PC-9 (cell line): ENCODE results near the gene PTPRCAP. TPM values are rescaled to one million over a fixed set of nuclear protein-coding genes. Genes with fewer than 3 reads are reported as not detected.
A peak's percentile ranks its signal among the peaks of the same experiment; 100 is the strongest.

Source experiments
- BruUV-seq: library from RNA; stranded (reverse); fragments of 400-500 nt; replicated peaks from 2 replicates; lab custom pipeline; 2021; lab: Mats Ljungman, UMichigan
- CTCF ChIA-PET: fragments of 300-600 bp; sonication (Branson Sonifier 250); formaldehyde crosslinking; loops from one replicate; lab custom pipeline; 2022; ENCODE audit warnings: antibody characterized with exemption; lab: Charles Lee
- POLR2A ChIA-PET: fragments of 300-600 bp; sonication (Branson Sonifier 250); formaldehyde crosslinking; loops from one replicate; lab custom pipeline; 2022; ENCODE audit warnings: antibody characterized with exemption; ENCODE audit not compliant: unreplicated experiment; lab: Charles Lee
- DNase-seq, 2 experiments: peaks; one replicate each; pipeline versions ENCODE4 v3.0.0 to v3.0.0-alpha.2; 2015 to 2022; ENCODE audit warnings: mixed read lengths in 1 of 2
- H2AFZ ChIP-seq: fragments of 200-600 bp; sonication (generic); 2 replicates; pipeline ENCODE4 v1.8.1; 2017; ENCODE audit warnings: antibody characterized with exemption
- H3F3A ChIP-seq: fragments of 200-600 bp; sonication (generic); 2 replicates; pipeline ENCODE4 v1.8.1; 2017; ENCODE audit warnings: antibody characterized with exemption, mild to moderate bottlenecking, low read depth; ENCODE audit not compliant: insufficient read depth
- H3K27ac ChIP-seq: fragments of 200-600 bp; sonication (generic); 2 replicates; pipeline ENCODE4 v1.6.1; 2016; ENCODE audit warnings: mixed run types
- H3K27me3 ChIP-seq: fragments of 200-600 bp; sonication (generic); 2 replicates; pipeline ENCODE4 v1.6.1; 2016; ENCODE audit warnings: low read depth, mixed run types; ENCODE audit not compliant: insufficient read depth
- H3K36me3 ChIP-seq: fragments of 200-600 bp; sonication (generic); 2 replicates; pipeline ENCODE4 v1.6.1; 2016; ENCODE audit warnings: low read depth, mixed run types
- H3K4me1 ChIP-seq: fragments of 200-600 bp; sonication (generic); replicated peaks from 2 replicates; pipeline ENCODE4 v1.6.1; 2016; ENCODE audit warnings: mixed run types; ENCODE audit not compliant: insufficient read depth
- H3K4me2 ChIP-seq: fragments of 200-600 bp; sonication (generic); 2 replicates; pipeline ENCODE4 v1.6.1; 2017; ENCODE audit warnings: mixed run types
- H3K4me3 ChIP-seq: fragments of 200-600 bp; sonication (generic); 2 replicates; pipeline ENCODE4 v1.6.1; 2016; ENCODE audit warnings: mixed run types
- H3K79me2 ChIP-seq: fragments of 200-600 bp; sonication (generic); 2 replicates; pipeline ENCODE4 v1.6.1; 2017; ENCODE audit warnings: low read depth, mixed run types
- H3K9me2 ChIP-seq: fragments of 200-600 bp; sonication (generic); 2 replicates; pipeline ENCODE4 v1.8.1; 2017; ENCODE audit warnings: mild to moderate bottlenecking; ENCODE audit not compliant: insufficient read depth
- H3K9me3 ChIP-seq: fragments of 200-600 bp; sonication (generic); 2 replicates; pipeline ENCODE4 v1.8.1; 2016; ENCODE audit warnings: low read depth; ENCODE audit not compliant: insufficient read depth
- H4K20me1 ChIP-seq: fragments of 200-600 bp; sonication (generic); 2 replicates; pipeline ENCODE4 v1.8.1; 2017; ENCODE audit not compliant: insufficient read depth
- EZH2 ChIP-seq: fragments of 200-600 bp; sonication (generic); IDR thresholded peaks from 2 replicates; pipeline ENCODE4 v1.8.0; 2017; ENCODE audit warnings: antibody characterized with exemption, low read depth
- intact Hi-C: fragments of 100-400 bp; cut with micrococcal nuclease; formaldehyde crosslinking; loops from one replicate; pipeline ENCODE4 v1.10.0; 2022; ENCODE audit not compliant: unreplicated experiment
- total RNA-seq: library from RNA; stranded (reverse); gene quantifications from 2 replicates; pipeline ENCODE4 v1.2.3, GENCODE V29; 2021
- TF ChIP-seq, protein P1 (sequence below): fragments of 200-600 bp; sonication (generic); conservative IDR thresholded peaks from 2 replicates; pipeline ENCODE4 v1.6.1; 2017; ENCODE audit warnings: mixed run types, antibody characterized with exemption, mild to moderate bottlenecking, moderate library complexity

The PTPRCAP gene
- total RNA-seq, 1 experiment from 2014 or later, result 1.3 TPM

DNA sequence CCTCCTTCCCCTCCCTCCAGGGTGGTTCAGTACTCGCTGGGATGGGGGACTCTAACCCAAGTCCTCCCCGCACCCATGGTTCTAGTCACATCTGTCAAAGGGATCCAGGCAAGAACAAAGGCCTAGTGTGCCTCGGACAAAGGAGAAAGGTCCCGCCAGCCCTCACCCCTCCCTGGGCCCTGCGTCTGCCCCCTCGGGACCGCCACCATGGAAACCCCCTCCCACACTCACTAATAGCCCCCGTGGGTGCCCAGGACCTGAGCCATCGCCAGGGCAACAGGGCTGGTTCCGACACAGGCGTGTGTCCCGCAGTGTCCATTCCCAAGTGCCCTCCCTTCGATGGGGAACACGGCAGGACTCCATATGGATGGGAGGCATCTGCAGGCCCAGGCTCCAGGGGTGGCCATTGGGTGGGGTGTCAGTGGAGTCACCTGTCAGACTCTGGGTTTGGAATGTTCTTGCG lies 27.1 kb downstream of the PTPRCAP start:
- no TSS peak for BruUV-seq
- H3K4me2 ChIP-seq, result no peak overlapping the region
- ChIA-PET POLR2A (no interaction called here), CTCF (no interaction called here)
- H3K36me3 ChIP-seq, result no peaks in the 10 kb centered on the region
- H3K79me2 ChIP-seq, result no peaks in the 10 kb centered on the region
- no peak overlapping the region for H2AFZ ChIP-seq
- H4K20me1 ChIP-seq, result no peaks in the 10 kb centered on the region
- intact Hi-C loops, result no loop called here
- no peaks in the 10 kb centered on the region for H3K9me2 ChIP-seq
- no peaks in the 10 kb centered on the region for H3K4me1 ChIP-seq
- H3K27me3 ChIP-seq, result no peaks in the 10 kb centered on the region
- H3K4me3 ChIP-seq, result no peak overlapping the region
- no peak for DNase-seq
- no peak overlapping the region for H3K27ac ChIP-seq
- no peaks in the 10 kb centered on the region for H3K9me3 ChIP-seq
- peaks cover 15% of the 10 kb centered on the region; the same call in 1 of the 2 replicates for H3F3A ChIP-seq
- TF ChIP-seq, protein P1, sequence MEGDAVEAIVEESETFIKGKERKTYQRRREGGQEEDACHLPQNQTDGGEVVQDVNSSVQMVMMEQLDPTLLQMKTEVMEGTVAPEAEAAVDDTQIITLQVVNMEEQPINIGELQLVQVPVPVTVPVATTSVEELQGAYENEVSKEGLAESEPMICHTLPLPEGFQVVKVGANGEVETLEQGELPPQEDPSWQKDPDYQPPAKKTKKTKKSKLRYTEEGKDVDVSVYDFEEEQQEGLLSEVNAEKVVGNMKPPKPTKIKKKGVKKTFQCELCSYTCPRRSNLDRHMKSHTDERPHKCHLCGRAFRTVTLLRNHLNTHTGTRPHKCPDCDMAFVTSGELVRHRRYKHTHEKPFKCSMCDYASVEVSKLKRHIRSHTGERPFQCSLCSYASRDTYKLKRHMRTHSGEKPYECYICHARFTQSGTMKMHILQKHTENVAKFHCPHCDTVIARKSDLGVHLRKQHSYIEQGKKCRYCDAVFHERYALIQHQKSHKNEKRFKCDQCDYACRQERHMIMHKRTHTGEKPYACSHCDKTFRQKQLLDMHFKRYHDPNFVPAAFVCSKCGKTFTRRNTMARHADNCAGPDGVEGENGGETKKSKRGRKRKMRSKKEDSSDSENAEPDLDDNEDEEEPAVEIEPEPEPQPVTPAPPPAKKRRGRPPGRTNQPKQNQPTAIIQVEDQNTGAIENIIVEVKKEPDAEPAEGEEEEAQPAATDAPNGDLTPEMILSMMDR, result no peak; the same call in 1 of the 2 replicates
- TF ChIP-seq EZH2, result no peak

DNA sequence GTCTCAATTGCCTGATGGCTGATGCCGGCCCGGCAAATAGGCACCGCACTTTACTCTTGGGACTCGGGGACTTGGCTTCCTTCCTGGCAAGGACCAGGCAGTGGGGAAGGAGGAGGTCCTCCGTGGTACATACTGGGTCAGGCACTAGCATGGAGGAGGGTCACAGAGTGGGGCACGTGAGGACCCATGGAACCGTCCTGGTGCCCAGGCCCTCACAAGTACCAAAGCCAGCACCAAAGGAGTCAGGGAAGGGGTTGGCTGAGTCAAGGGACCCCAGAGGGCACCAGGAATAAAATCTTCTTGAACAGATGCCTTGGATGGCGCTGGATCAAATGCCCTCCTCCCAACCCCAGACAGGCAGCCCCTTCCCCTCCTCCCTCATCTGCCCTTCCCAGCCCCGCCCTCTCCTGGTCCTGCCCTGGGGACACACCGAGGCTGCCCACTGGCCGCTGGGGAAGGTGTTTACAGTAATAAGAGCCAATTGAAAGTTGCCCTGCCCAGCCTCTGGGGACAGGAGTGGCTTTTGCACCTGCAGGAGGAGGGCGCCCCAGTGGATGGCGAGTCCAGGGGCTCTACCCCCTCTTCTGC lies 27.6 kb downstream of the PTPRCAP start:
- TF ChIP-seq, protein P1, result no peak
- TF ChIP-seq EZH2, result no peak

DNA sequence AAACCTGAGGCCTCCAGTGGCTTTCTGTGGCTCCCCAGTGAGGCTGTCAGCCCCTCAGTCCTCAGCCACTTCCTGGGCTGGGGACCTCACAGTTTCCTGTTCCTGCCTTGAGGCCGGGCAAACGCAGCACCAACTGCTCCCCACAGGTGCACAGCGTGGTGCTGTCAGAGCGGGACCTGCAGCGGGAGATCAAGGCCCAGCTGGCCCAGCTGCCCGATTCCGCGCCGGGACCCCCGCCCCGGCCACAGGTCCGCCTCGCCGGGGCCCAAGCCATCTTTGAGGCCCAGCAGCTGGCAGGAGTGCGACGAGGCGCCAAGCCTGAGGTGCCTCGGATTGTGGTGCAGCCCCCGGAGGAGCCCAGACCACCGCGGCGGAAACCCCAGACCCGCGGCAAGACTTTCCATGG lies 28.2 kb downstream of the PTPRCAP start:
- H3K4me1 ChIP-seq, result no peaks in the 10 kb centered on the region
- H2AFZ ChIP-seq, result no peak overlapping the region
- no peak overlapping the region for H3K27ac ChIP-seq
- no peak overlapping the region for H3K4me3 ChIP-seq
- H3K9me2 ChIP-seq, result no peaks in the 10 kb centered on the region
- BruUV-seq, result no TSS peak
- H3K27me3 ChIP-seq, result no peaks in the 10 kb centered on the region
- no peak for DNase-seq
- H3K4me2 ChIP-seq, result no peak overlapping the region
- TF ChIP-seq, protein P1, result no peak
- TF ChIP-seq EZH2, result no peak
- ChIA-PET CTCF (no interaction called here), POLR2A (no interaction called here)
- no peaks in the 10 kb centered on the region for H4K20me1 ChIP-seq
- H3K36me3 ChIP-seq, result no peaks in the 10 kb centered on the region
- H3F3A ChIP-seq, result peaks cover 15% of the 10 kb centered on the region; the same call in 1 of the 2 replicates
- H3K9me3 ChIP-seq, result no peaks in the 10 kb centered on the region
- H3K79me2 ChIP-seq, result no peaks in the 10 kb centered on the region
- intact Hi-C loops, result no loop called here

More for the DNA sequence above, 27.6 kb downstream of the PTPRCAP start:
- ChIA-PET CTCF (no interaction called here), POLR2A (no interaction called here)
- no peaks in the 10 kb centered on the region for H3K79me2 ChIP-seq
- no peak overlapping the region for H3K4me3 ChIP-seq
- H3K27me3 ChIP-seq, result no peaks in the 10 kb centered on the region
- no peak overlapping the region for H3K4me2 ChIP-seq
- H4K20me1 ChIP-seq, result no peaks in the 10 kb centered on the region
- H2AFZ ChIP-seq, result no peak overlapping the region
- intact Hi-C loops, result no loop called here
- peaks cover 15% of the 10 kb centered on the region; the same call in 1 of the 2 replicates for H3F3A ChIP-seq
- no peaks in the 10 kb centered on the region for H3K4me1 ChIP-seq
- H3K36me3 ChIP-seq, result no peaks in the 10 kb centered on the region
- no peaks in the 10 kb centered on the region for H3K9me3 ChIP-seq
- peak in 1 of 2 experiments; percentile 58 for DNase-seq
- BruUV-seq, result no TSS peak
- no peak overlapping the region for H3K27ac ChIP-seq
- no peaks in the 10 kb centered on the region for H3K9me2 ChIP-seq
